Thoracic aorta (tissue), 2 donors: ENCODE data around the gene BCOR. TPM values are rescaled to one million over a fixed set of nuclear protein-coding genes. Genes with fewer than 3 reads are reported as not detected.

Experiments
- ATAC-seq: fragments of 150-250 bp; one replicate; pipeline ENCODE4 v1.8.0; 2017; ENCODE audit warnings: low read depth; ENCODE audit not compliant: insufficient number of reproducible peaks, low FRiP score
- DNase-seq: peaks from one replicate; pipeline ENCODE4 v3.0.0-alpha.2; 2020; ENCODE audit warnings: low spot score
- H3K27ac ChIP-seq, 2 donors: fragments of 200-600 bp; sonication (generic); 1 replicate in 1 of 2; 2 replicates in 1 of 2; pipeline ENCODE4 v1.5.1; 2016; ENCODE audit warnings: mild to moderate bottlenecking in 2 of 2, moderate library complexity in 2 of 2
- H3K27me3 ChIP-seq: fragments of 200-600 bp; sonication (generic); replicated peaks from 2 replicates; pipeline ENCODE4 v1.6.0; 2016; ENCODE audit warnings: mild to moderate bottlenecking; ENCODE audit not compliant: insufficient read depth
- H3K36me3 ChIP-seq: fragments of 200-600 bp; sonication (generic); one replicate; pipeline ENCODE4 v1.5.1; 2016
- H3K4me1 ChIP-seq, 2 donors: fragments of 200-600 bp; sonication (generic); 1 replicate in 1 of 2; 2 replicates in 1 of 2; pipeline versions ENCODE4 v1.5.1 to v1.6.0; 2016; ENCODE audit warnings: low read depth in 2 of 2, mild to moderate bottlenecking in 1 of 2; ENCODE audit not compliant: control insufficient read depth in 1 of 2
- H3K4me3 ChIP-seq: fragments of 200-600 bp; sonication (generic); 2 replicates; pipeline ENCODE4 v1.5.1; 2016; ENCODE audit warnings: mild to moderate bottlenecking
- H3K9me3 ChIP-seq: fragments of 200-600 bp; sonication (generic); 2 replicates; pipeline ENCODE4 v1.5.1; 2016
- CTCF ChIP-seq: fragments of 200-600 bp; sonication (generic); IDR thresholded peaks from one replicate; pipeline ENCODE4 v1.5.1; 2019; ENCODE audit warnings: antibody characterized with exemption
- total RNA-seq, 2 donors: library from RNA; depleted of rRNA; stranded (reverse); fragments of >200 nt; gene quantifications; one replicate each; pipeline versions ENCODE4 v1.1.0 to v1.2.3, GENCODE V29; 2016

Gene BCOR
- total RNA-seq, 2 donors from 2014 or later = 28.6 to 30.7 TPM

GRCh38 chrX:40090050-40090804 is 7.5 kb downstream of the BCOR start:
- Histone ChIP-seq H3K27ac (peak overlapping the region; percentile 17 to 72), H3K4me3 (peak overlapping the region; percentile 69), H3K9me3 (no peaks in the 10 kb centered on the region), H3K36me3 (no peaks in the 10 kb centered on the region), H3K4me1 (peaks cover 8 to 57% of the 10 kb centered on the region in 2 donors), H3K27me3 (no peaks in the 10 kb centered on the region)
- no peak for TF ChIP-seq CTCF
- ATAC-seq (no peak), DNase-seq (no peak)

- Histone ChIP-seq H3K27me3 (no peaks in the 10 kb centered on the region), H3K4me1 (peaks cover 13 to 69% of the 10 kb centered on the region in 2 donors), H3K27ac (peak overlapping the region in 1 of 2 donors; percentile 72), H3K36me3 (no peaks in the 10 kb centered on the region), H3K4me3 (no peak overlapping the region), H3K9me3 (no peaks in the 10 kb centered on the region)
- no peak for TF ChIP-seq CTCF
- ATAC-seq = no peak
- no peak for DNase-seq
Measured at GRCh38 chrX:40088803-40089540, 8.8 kb downstream of the BCOR start.

DNA sequence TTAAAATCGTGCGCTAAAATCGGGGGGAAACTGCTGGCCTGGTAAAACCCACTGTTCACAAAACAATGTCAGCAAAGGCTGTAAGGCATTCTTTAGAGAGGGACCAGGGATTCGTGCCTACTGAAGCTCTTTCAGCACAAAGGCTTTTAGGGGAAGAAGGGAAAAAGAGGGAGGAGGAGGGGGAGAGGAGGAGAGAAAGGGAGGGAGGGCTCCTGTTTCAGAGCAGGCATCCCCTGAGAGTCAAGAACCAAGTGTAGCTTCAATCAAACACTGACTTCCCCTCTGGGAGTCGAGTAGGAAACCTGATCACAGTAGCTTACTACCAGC is 9.5 kb downstream of the BCOR start:
- peak overlapping the region; percentile 7 for H3K4me3 ChIP-seq
- no peak for TF ChIP-seq CTCF
- no peaks in the 10 kb centered on the region for H3K36me3 ChIP-seq
- no peaks in the 10 kb centered on the region for H3K27me3 ChIP-seq
- H3K4me1 ChIP-seq = peaks cover 16 to 72% of the 10 kb centered on the region in 2 donors
- DNase-seq (no peak), ATAC-seq (no peak)
- H3K27ac ChIP-seq = peak overlapping the region in 1 of 2 donors; percentile 63
- H3K9me3 ChIP-seq = no peaks in the 10 kb centered on the region

- peak overlapping the region; percentile 7 for H3K4me3 ChIP-seq
- H3K27ac ChIP-seq = peak overlapping the region in 1 of 2 donors; percentile 63
- no peaks in the 10 kb centered on the region for H3K27me3 ChIP-seq
- DNase-seq (no peak), ATAC-seq (no peak)
- no peaks in the 10 kb centered on the region for H3K36me3 ChIP-seq
- H3K4me1 ChIP-seq = peaks cover 18 to 73% of the 10 kb centered on the region in 2 donors
- TF ChIP-seq CTCF = no peak
- H3K9me3 ChIP-seq = no peaks in the 10 kb centered on the region
Measured at GRCh38 chrX:40087425-40088298, 10.1 kb downstream of the BCOR start.
